ENCODE data around the gene USP3.

DNA sequence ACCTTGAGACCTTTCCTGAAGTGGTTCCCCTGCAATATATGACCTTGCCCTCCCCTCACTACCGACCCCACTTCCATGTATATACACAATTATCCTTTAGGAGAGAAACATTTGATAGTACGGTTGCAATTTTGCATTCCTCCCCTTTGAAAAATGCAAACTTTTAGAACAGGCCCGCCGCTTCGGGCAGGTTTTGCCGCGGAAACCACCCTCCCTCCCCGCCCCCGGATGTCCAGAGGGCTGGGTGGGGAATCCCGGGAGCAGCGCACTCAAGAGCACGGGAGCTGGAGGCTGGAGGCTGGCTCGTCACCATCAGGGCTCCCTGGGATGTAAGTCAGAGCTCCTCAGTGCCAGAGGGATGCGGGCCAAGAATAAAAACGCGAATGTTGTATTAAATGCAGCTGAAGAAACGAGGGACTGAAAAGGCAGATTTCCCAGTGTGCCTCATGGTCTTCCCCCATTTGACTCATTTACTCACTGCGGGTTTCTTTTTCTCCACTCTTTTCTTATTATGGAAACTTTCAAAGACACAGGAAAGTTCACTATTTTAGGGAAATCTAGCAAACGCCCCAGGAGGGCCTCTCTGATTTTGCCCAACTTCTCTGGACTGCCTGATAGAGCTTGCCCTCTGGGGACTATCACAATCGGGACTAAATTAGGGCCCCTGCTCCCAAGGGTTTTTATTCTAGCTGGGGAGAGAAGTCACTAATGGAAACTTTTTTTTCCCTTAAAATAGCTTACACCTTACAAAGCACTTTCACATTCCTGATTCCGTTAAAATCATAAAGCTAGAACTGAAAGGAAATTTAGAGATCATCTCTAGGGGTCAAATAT, 2.9 kb upstream of the USP3 start:
- TF ChIP-seq ZFP30 (CRISPR knock-in tag; IDR thresholded peaks at IDR 0.05) (no peak), TOX (CRISPR knock-in tag; IDR thresholded peaks at IDR 0.05; ENCODE audit: borderline replicate concordance) (no peak), SNAI2 (CRISPR knock-in tag; IDR thresholded peaks at IDR 0.05) (no peak), ZNF8 (CRISPR knock-in tag; IDR thresholded peaks at IDR 0.05) (no peak), OSR1 (CRISPR knock-in tag; IDR thresholded peaks at IDR 0.05) (no peak), ISL1 (CRISPR knock-in tag; IDR thresholded peaks at IDR 0.05) (no peak), ESRRG (CRISPR knock-in tag; IDR thresholded peaks at IDR 0.05) (no peak), CSDC2 (CRISPR knock-in tag; IDR thresholded peaks at IDR 0.05) (no peak)
- TF ChIP-seq, protein P1, sequence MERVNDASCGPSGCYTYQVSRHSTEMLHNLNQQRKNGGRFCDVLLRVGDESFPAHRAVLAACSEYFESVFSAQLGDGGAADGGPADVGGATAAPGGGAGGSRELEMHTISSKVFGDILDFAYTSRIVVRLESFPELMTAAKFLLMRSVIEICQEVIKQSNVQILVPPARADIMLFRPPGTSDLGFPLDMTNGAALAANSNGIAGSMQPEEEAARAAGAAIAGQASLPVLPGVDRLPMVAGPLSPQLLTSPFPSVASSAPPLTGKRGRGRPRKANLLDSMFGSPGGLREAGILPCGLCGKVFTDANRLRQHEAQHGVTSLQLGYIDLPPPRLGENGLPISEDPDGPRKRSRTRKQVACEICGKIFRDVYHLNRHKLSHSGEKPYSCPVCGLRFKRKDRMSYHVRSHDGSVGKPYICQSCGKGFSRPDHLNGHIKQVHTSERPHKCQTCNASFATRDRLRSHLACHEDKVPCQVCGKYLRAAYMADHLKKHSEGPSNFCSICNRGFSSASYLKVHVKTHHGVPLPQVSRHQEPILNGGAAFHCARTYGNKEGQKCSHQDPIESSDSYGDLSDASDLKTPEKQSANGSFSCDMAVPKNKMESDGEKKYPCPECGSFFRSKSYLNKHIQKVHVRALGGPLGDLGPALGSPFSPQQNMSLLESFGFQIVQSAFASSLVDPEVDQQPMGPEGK (CRISPR knock-in tag; IDR thresholded peaks at IDR 0.05; ENCODE audit: borderline replicate concordance) = no peak
- TF ChIP-seq, protein P2, sequence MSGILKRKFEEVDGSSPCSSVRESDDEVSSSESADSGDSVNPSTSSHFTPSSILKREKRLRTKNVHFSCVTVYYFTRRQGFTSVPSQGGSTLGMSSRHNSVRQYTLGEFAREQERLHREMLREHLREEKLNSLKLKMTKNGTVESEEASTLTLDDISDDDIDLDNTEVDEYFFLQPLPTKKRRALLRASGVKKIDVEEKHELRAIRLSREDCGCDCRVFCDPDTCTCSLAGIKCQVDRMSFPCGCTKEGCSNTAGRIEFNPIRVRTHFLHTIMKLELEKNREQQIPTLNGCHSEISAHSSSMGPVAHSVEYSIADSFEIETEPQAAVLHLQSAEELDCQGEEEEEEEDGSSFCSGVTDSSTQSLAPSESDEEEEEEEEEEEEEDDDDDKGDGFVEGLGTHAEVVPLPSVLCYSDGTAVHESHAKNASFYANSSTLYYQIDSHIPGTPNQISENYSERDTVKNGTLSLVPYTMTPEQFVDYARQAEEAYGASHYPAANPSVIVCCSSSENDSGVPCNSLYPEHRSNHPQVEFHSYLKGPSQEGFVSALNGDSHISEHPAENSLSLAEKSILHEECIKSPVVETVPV (CRISPR knock-in tag; IDR thresholded peaks at IDR 0.05) = no peak
- TF ChIP-seq, protein P3, sequence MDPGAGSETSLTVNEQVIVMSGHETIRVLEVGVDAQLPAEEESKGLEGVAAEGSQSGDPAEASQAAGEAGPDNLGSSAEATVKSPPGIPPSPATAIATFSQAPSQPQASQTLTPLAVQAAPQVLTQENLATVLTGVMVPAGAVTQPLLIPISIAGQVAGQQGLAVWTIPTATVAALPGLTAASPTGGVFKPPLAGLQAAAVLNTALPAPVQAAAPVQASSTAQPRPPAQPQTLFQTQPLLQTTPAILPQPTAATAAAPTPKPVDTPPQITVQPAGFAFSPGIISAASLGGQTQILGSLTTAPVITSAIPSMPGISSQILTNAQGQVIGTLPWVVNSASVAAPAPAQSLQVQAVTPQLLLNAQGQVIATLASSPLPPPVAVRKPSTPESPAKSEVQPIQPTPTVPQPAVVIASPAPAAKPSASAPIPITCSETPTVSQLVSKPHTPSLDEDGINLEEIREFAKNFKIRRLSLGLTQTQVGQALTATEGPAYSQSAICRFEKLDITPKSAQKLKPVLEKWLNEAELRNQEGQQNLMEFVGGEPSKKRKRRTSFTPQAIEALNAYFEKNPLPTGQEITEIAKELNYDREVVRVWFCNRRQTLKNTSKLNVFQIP (CRISPR knock-in tag; IDR thresholded peaks at IDR 0.05; ENCODE audit: borderline replicate concordance, low read depth) = no peak

Data from SK-N-SH treated with all-trans-retinoic acid at 6 μM for 48 hours (cell line).